NCI-H1694 (cell line): ENCODE measurements around the gene GUCY1A2.
"Not testable (repeated sequence)": the region's sequence is repeated elsewhere in the genome, so short reads cannot be mapped to it uniquely, and the experiment has no call there.

Experiments
- DNase-seq: peaks from one replicate; lab custom pipeline; 2025; lab: John Stamatoyannopoulos, UW

The GUCY1A2 gene

GRCh38 chr11:106939157-106939556, 79.1 kb downstream of the GUCY1A2 start:
- no peak for DNase-seq

- no peak for DNase-seq
These were observed 81.2 kb downstream of the GUCY1A2 start for GRCh38 chr11:106937111-106937510.

GRCh38 chr11:106925245-106925644, 93.0 kb downstream of the GUCY1A2 start:
- DNase-seq = no peak

GRCh38 chr11:106920899-106921509, 97.3 kb downstream of the GUCY1A2 start:
- DNase-seq = no peak

GRCh38 chr11:106917973-106918372, 100.3 kb downstream of the GUCY1A2 start:
- DNase-seq = no peak

GRCh38 chr11:106914409-106914808, 103.9 kb downstream of the GUCY1A2 start:
- no peak for DNase-seq

- no peak for DNase-seq
These were observed 105.1 kb downstream of the GUCY1A2 start for GRCh38 chr11:106913141-106913540.

GRCh38 chr11:106904826-106905225, 113.5 kb downstream of the GUCY1A2 start:
- no peak for DNase-seq

- no peak for DNase-seq
These were observed 128.6 kb downstream of the GUCY1A2 start for GRCh38 chr11:106889718-106890117.

GRCh38 chr11:106888386-106888785, 129.9 kb downstream of the GUCY1A2 start:
- DNase-seq = no peak

- not testable (repeated sequence) for DNase-seq
These were observed 134.6 kb downstream of the GUCY1A2 start for GRCh38 chr11:106883693-106884092.

GRCh38 chr11:106879832-106880546, 138.3 kb downstream of the GUCY1A2 start:
- DNase-seq = no peak

- DNase-seq = no peak
These were observed 139.2 kb downstream of the GUCY1A2 start for GRCh38 chr11:106879029-106879428.

- DNase-seq = no peak
These were observed 143.3 kb downstream of the GUCY1A2 start for GRCh38 chr11:106875013-106875412.

- DNase-seq = no peak
These were observed 146.0 kb downstream of the GUCY1A2 start for GRCh38 chr11:106872246-106872645.

GRCh38 chr11:106858200-106858599, 160.1 kb downstream of the GUCY1A2 start:
- DNase-seq = no peak

- no peak for DNase-seq
These were observed 161.7 kb downstream of the GUCY1A2 start for GRCh38 chr11:106856566-106856965.

- no peak for DNase-seq
These were observed 163.8 kb downstream of the GUCY1A2 start for GRCh38 chr11:106854429-106854828.

GRCh38 chr11:106853850-106854401, 164.3 kb downstream of the GUCY1A2 start:
- no peak for DNase-seq

GRCh38 chr11:106852779-106853178, 165.5 kb downstream of the GUCY1A2 start:
- DNase-seq = no peak

GRCh38 chr11:106848526-106848925, 169.8 kb downstream of the GUCY1A2 start:
- no peak for DNase-seq

GRCh38 chr11:106842134-106842533, 176.1 kb downstream of the GUCY1A2 start:
- DNase-seq = no peak

- no peak for DNase-seq
These were observed 177.3 kb downstream of the GUCY1A2 start for GRCh38 chr11:106840947-106841346.
